ENCODE measurements around the gene MX2.
A peak's percentile ranks its signal among the peaks of the same experiment; 100 is the strongest.
"Not testable (repeated sequence)": the region's sequence is repeated elsewhere in the genome, so short reads cannot be mapped to it uniquely, and the experiment has no call there.

Gene MX2

DNA sequence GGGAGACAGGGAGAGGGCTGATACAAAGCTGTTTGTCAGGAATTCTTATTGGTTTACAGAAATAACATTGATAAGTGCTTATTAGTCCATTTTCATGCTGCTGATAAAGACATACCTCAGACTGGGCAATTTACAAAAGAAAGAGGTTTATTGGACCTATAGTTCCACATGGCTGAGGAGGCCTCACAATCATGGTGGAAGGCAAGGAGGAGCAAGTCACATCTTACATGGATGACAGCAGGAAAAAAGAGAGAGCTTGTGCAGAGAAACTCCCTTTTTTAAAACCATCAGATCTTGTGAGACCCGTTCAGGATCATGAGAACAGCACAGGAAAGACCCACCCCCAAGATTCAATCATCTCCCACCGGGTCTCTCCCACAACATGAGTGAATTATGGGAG, 55.7 kb downstream of the MX2 start:
- H3K36me3 Mint-ChIP-seq (ENCODE audit: low read depth); H3K27ac Mint-ChIP-seq; H3K4me3 Mint-ChIP-seq; H3K9me3 Mint-ChIP-seq; H3K27me3 Mint-ChIP-seq; intact Hi-C loops (cut with micrococcal nuclease): not testable (repeated sequence)
- peaks cover 36% of the 10 kb centered on the region for H3K4me1 Mint-ChIP-seq (ENCODE audit: low read depth)

DNA sequence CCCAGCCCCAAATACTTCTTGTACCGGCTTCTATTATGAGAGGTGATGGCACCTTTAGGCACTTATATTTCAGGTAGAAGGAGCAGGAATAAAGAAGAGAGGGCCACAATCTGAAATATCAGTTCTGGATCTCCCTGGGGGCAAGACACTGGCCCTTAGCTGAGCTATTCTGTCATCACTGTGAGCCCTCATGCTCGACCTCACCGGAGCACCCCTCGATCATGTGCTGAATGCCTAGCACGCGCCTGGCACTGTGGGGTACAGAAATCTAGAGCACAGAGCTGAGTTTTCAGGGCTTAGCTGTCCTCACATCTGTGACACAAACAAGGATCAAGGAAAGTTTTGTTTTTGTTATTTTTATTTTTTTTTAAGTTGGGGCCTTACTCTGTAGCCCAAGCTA, 56.6 kb downstream of the MX2 start:
- no peaks in the 10 kb centered on the region for H3K27me3 Mint-ChIP-seq
- H3K4me3 Mint-ChIP-seq: no peak overlapping the region
- peaks cover 7% of the 10 kb centered on the region for H3K9me3 Mint-ChIP-seq
- H3K36me3 Mint-ChIP-seq (ENCODE audit: low read depth): no peaks in the 10 kb centered on the region
- peaks cover 45% of the 10 kb centered on the region for H3K4me1 Mint-ChIP-seq (ENCODE audit: low read depth)
- peak overlapping the region; percentile 94 for H3K27ac Mint-ChIP-seq
- intact Hi-C loops (cut with micrococcal nuclease): no loop called here

GRCh38 chr21:41418956-41419680, 57.3 kb downstream of the MX2 start:
- Mint-ChIP-seq H3K27me3 (no peaks in the 10 kb centered on the region), H3K4me3 (no peak overlapping the region), H3K4me1 (ENCODE audit: low read depth) (peaks cover 52% of the 10 kb centered on the region), H3K27ac (peak overlapping the region; percentile 94), H3K36me3 (ENCODE audit: low read depth) (no peaks in the 10 kb centered on the region), H3K9me3 (peaks cover 7% of the 10 kb centered on the region)
- intact Hi-C loops (cut with micrococcal nuclease): no loop called here

DNA sequence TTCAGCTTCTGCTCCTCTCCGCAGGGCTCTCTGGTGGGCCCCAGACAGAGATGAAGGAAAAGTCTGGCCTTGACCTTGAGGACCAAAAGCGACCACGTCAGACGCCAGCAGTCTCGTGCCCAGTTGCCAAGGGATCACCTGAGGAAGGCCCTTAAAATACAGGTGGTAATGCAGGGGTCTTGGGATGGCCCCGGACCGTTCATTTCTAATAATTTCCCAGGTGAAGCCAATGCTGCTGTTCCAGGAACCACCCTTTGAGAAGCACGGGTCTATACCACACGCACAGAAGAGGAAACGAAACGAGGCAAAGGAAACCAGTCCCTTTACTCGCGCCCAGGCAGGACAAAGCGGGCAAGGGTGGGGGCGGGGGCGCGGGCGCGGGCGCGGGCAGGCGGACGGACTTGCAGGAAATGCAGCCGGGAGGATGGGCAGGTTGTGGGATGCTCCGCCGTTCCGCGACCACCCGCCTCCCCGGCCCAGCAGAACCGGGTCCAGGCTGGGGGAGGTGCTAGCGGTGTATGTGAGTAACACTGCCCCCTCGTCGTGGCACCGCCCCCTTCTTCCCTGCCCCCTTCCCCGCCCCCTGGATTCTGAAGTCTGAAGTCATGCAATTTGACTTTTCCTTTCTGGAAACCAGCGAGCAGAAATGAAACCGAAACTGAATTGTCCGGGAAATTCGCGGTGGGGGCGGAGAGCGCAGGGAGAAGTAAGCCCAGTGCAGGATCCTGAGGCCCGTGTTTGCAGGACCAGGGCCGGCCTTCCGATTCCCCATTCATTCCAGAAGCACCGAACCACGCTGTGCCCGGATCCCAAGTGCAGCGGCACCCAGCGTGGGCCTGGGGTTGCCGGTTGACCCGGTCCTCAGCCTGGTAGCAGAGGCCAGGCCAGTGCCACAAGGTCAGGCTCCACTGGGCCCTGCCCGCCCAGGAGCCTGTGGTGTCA, 58.4 kb downstream of the MX2 start:
- Mint-ChIP-seq H3K27ac (peak overlapping the region; percentile 94), H3K36me3 (ENCODE audit: low read depth) (no peaks in the 10 kb centered on the region)
- intact Hi-C loops (cut with micrococcal nuclease): loop anchor here (2.0 kb wide), 1 partner anchor 57 kb away; the partner anchor contains the start of gene MX2

DNA sequence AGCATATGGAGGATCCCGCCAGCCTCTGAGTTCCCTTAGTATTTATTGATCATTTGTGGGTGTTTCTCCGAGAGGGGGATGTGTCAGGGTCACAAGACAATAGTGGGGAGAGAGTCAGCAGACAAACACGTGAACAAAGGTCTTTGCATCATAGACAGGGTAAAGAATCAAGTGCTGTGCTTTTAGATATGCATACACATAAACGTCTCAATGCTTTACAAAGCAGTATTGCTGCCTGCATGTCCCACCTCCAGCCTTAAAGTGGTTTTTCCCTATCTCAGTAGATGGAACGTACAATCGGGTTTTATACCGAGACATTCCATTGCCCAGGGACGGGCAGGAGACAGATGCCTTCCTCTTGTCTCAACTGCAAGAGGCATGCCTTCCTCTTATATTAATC, 59.2 kb downstream of the MX2 start:
- Mint-ChIP-seq H3K4me3 (peak overlapping the region; percentile 81), H3K4me1 (ENCODE audit: low read depth) (peaks cover 68% of the 10 kb centered on the region), H3K27ac (peak overlapping the region; percentile 94)
- not testable (repeated sequence) for H3K9me3 Mint-ChIP-seq; H3K36me3 Mint-ChIP-seq (ENCODE audit: low read depth); H3K27me3 Mint-ChIP-seq
- intact Hi-C loops (cut with micrococcal nuclease): loop anchor here (2.0 kb wide), 1 partner anchor 58 kb away; the partner anchor contains the start of gene MX2

More for the DNA sequence above, 58.4 kb downstream of the MX2 start:
- no peaks in the 10 kb centered on the region for H3K27me3 Mint-ChIP-seq
- peak overlapping the region; percentile 81 for H3K4me3 Mint-ChIP-seq
- peaks cover 7% of the 10 kb centered on the region for H3K9me3 Mint-ChIP-seq
- H3K4me1 Mint-ChIP-seq (ENCODE audit: low read depth): peaks cover 60% of the 10 kb centered on the region

- Mint-ChIP-seq H3K4me1 (ENCODE audit: low read depth) (peaks cover 72% of the 10 kb centered on the region), H3K27ac (peak overlapping the region; percentile 26), H3K4me3 (no peak overlapping the region), H3K36me3 (ENCODE audit: low read depth) (peaks cover 7% of the 10 kb centered on the region), H3K27me3 (peaks cover 20% of the 10 kb centered on the region), H3K9me3 (peaks cover 2% of the 10 kb centered on the region)
- intact Hi-C loops (cut with micrococcal nuclease): no loop called here
Observed at GRCh38 chr21:41422546-41423304, 60.9 kb downstream of the MX2 start.

GRCh38 chr21:41423305-41423636, 61.4 kb downstream of the MX2 start:
- peak overlapping the region; percentile 26 for H3K27ac Mint-ChIP-seq
- peaks cover 24% of the 10 kb centered on the region for H3K27me3 Mint-ChIP-seq
- H3K36me3 Mint-ChIP-seq (ENCODE audit: low read depth); H3K4me3 Mint-ChIP-seq; H3K9me3 Mint-ChIP-seq; intact Hi-C loops (cut with micrococcal nuclease): not testable (repeated sequence)
- H3K4me1 Mint-ChIP-seq (ENCODE audit: low read depth): peaks cover 72% of the 10 kb centered on the region

DNA sequence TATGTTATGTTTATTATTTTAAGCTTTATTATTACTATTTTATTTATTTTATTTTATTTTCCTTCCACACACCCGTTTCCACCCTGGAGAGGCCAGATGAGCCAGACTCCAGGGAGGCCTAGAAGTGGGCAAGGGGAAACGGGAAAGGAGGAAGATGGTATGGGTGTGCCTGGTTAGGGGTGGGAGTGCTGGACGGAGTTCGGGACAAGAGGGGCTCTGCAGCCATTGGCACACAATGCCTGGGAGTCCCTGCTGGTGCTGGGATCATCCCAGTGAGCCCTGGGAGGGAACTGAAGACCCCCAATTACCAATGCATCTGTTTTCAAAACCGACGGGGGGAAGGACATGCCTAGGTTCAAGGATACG, 63.7 kb downstream of the MX2 start:
- intact Hi-C loops (cut with micrococcal nuclease): no loop called here
- H3K27me3 Mint-ChIP-seq: peaks cover 24% of the 10 kb centered on the region
- peaks cover 7% of the 10 kb centered on the region for H3K36me3 Mint-ChIP-seq (ENCODE audit: low read depth)
- peak overlapping the region; percentile 91 for H3K4me3 Mint-ChIP-seq
- peaks cover 54% of the 10 kb centered on the region for H3K4me1 Mint-ChIP-seq (ENCODE audit: low read depth)
- H3K27ac Mint-ChIP-seq: peak overlapping the region; percentile 87
- no peaks in the 10 kb centered on the region for H3K9me3 Mint-ChIP-seq

GRCh38 chr21:41425954-41426675, 64.3 kb downstream of the MX2 start, which contains the start of gene MX1:
Gene MX1 (plus strand): TSS chr21:41426239. CDS start chr21:41432071, 5,832 bp downstream.
- Mint-ChIP-seq H3K4me3 (peak within 1 kb of the TSS; percentile 91), H3K36me3 (ENCODE audit: low read depth) (peaks cover 7% of the 10 kb centered on the region)
- intact Hi-C loops (cut with micrococcal nuclease): no loop called here

DNA sequence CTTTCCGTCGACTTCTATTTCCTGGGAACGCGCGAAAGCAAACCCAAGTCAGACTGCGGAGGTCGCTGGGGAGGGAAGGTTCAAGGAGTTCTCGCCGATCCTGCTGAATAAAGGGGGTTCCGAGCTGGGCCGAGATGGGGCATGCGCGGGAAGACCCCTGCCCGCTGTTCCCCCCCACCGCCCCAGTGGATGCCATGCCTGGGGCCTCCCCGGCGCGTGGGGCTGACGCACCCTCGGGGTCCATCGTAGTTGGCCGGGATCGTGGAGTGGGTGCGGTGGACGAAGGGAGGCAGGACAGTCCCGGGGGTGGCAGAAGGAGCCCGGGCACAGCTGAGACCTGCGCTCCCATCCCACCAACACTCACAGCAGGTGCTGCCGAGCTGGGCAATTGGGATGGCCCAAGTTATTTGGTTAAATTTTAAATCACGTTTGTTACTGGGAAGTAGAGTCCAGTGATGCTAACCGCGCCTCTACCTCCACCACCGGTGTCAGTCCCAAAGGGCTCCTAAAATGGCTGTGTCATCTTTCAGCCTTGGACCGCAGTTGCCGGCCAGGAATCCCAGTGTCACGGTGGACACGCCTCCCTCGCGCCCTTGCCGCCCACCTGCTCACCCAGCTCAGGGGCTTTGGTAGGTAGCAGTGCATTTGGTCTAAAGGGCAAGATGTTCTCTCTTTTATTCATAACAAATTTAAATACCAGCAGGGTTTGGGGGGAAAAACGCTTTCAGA, 65.0 kb downstream of the MX2 start:
- Mint-ChIP-seq H3K36me3 (ENCODE audit: low read depth) (peaks cover 9% of the 10 kb centered on the region), H3K4me3 (peak overlapping the region; percentile 91), H3K9me3 (no peaks in the 10 kb centered on the region), H3K27ac (no peak overlapping the region), H3K4me1 (ENCODE audit: low read depth) (peaks cover 41% of the 10 kb centered on the region), H3K27me3 (peaks cover 24% of the 10 kb centered on the region)
- intact Hi-C loops (cut with micrococcal nuclease): no loop called here

More at GRCh38 chr21:41425954-41426675, 64.3 kb downstream of the MX2 start, which contains the start of gene MX1:
- H3K9me3 Mint-ChIP-seq: no peaks in the 10 kb centered on the region
- H3K27me3 Mint-ChIP-seq: peaks cover 24% of the 10 kb centered on the region
- H3K4me1 Mint-ChIP-seq (ENCODE audit: low read depth): peaks cover 48% of the 10 kb centered on the region
- peak within 1 kb of the TSS; percentile 87 for H3K27ac Mint-ChIP-seq

DNA sequence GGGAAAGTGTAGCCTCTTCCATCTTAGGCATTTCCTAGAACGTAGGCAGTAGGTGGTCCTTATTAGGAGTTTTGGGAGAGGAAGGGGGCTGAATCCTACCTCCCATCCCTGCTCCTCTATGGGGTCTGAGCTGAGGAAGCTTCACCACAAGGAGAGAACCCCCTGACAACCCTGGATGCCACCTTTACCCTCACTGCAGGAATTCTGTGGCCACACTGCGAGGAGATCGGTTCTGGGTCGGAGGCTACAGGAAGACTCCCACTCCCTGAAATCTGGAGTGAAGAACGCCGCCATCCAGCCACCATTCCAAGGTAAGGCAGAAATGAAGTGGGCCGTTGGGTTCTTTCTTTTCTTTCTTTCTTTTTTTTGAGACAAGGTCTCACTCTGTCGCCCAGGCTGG, 65.7 kb downstream of the MX2 start:
- Mint-ChIP-seq H3K4me1 (ENCODE audit: low read depth) (peaks cover 35% of the 10 kb centered on the region), H3K27ac (no peak overlapping the region), H3K4me3 (no peak overlapping the region), H3K9me3 (no peaks in the 10 kb centered on the region), H3K36me3 (ENCODE audit: low read depth) (peaks cover 16% of the 10 kb centered on the region), H3K27me3 (peaks cover 24% of the 10 kb centered on the region)
- intact Hi-C loops (cut with micrococcal nuclease): no loop called here

GRCh38 chr21:41428311-41428710, 66.5 kb downstream of the MX2 start:
- no peak overlapping the region for H3K4me3 Mint-ChIP-seq

GRCh38 chr21:41428847-41429246, 67.0 kb downstream of the MX2 start:
- peaks cover 26% of the 10 kb centered on the region for H3K36me3 Mint-ChIP-seq (ENCODE audit: low read depth)
- intact Hi-C loops (cut with micrococcal nuclease): no loop called here
- H3K27me3 Mint-ChIP-seq: peaks cover 24% of the 10 kb centered on the region
- no peak overlapping the region for H3K4me3 Mint-ChIP-seq
- H3K27ac Mint-ChIP-seq: no peak overlapping the region
- peaks cover 22% of the 10 kb centered on the region for H3K4me1 Mint-ChIP-seq (ENCODE audit: low read depth)
- no peaks in the 10 kb centered on the region for H3K9me3 Mint-ChIP-seq

More at GRCh38 chr21:41428311-41428710, 66.5 kb downstream of the MX2 start:
- Mint-ChIP-seq H3K27me3 (peaks cover 24% of the 10 kb centered on the region), H3K36me3 (ENCODE audit: low read depth) (peaks cover 23% of the 10 kb centered on the region), H3K9me3 (no peaks in the 10 kb centered on the region), H3K27ac (no peak overlapping the region), H3K4me1 (ENCODE audit: low read depth) (peaks cover 28% of the 10 kb centered on the region)
- intact Hi-C loops (cut with micrococcal nuclease): no loop called here

All from dendritic cell treated with granulocyte-macrophage colony-stimulating factor and Interleukin-4, amounts not matched to agents 40 ng/mL and 50 ng/mL, for 4 days (primary cell).